Testis (tissue), 2 donors: ENCODE results near the gene CELA2A.
"Not testable (repeated sequence)": the region's sequence is repeated elsewhere in the genome, so short reads cannot be mapped to it uniquely, and the experiment has no call there.

Source experiments
- CTCF ChIP-seq, 3 experiments: fragments of 450-650 bp in 2 of 3; fragments of 200-600 bp in 1 of 3; sonication (generic) in 1 of 3; IDR thresholded peaks; one replicate each; pipeline ENCODE4 v1.5.1; 2016 to 2019; ENCODE audit warnings: antibody characterized with exemption in 3 of 3, mild to moderate bottlenecking in 2 of 3, moderate library complexity in 1 of 3
- POLR2A ChIP-seq: fragments of 450-650 bp; IDR thresholded peaks from one replicate; pipeline ENCODE4 v1.6.1; 2017; ENCODE audit warnings: antibody characterized with exemption, mild to moderate bottlenecking, moderate library complexity

GRCh38 chr1:15428252-15428651 is 28.3 kb upstream of the CELA2A start:
- TF ChIP-seq CTCF (IDR thresholded peaks at IDR 0.05); POLR2A: not testable (repeated sequence)
